ENCODE measurements around the gene AHCY. TPM values are rescaled to one million over a fixed set of nuclear protein-coding genes. Genes with fewer than 3 reads are reported as not detected.
"Not testable (repeated sequence)": the region's sequence is repeated elsewhere in the genome, so short reads cannot be mapped to it uniquely, and the experiment has no call there.

The AHCY gene
- polyA plus RNA-seq, 1 experiment = 247 TPM

DNA sequence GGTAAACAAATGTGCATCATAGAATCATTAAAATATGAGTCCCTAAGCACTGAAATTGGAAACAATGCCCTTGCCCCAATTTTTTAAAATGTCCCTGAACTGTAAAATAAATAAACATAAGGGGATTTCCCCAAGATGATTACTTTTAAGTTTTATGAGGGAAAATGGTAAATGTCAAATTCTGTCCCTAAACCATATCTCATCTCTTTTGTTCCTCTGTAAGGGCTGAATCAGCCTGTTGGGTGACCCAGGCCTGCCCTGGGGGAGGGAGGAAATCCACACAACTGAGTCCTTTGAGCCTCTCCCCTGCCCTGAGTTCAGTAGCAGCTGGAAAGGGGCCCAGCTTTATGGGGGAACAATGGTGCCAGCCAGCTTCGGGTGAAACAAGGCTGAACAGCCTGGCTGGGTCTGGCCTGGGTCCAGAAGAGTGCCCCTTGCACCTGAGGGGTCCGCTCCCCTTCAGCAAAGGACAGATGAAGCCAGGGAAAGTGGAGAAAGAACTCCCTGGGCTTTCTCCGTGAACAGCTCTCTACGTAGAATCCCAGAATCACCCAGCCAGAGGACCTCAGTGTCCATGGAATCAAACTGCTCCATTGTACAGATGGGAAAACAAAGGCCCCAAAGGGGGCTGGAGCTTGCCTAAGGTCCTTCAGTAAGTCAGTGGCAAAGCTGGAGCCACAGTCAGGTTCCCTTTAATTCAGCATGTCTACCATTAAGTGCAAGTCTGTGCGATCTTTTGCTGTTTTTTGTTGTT is 31.7 kb upstream of the AHCY start:
- DNase-seq (ENCODE audit: low read depth) = no peak
- Histone ChIP-seq H3K27me3 (ENCODE audit: control insufficient read depth, insufficient read depth, low read length) (no peaks in the 10 kb centered on the region), H3K36me3 (ENCODE audit: control insufficient read depth, insufficient read depth, low read length) (no peaks in the 10 kb centered on the region), H3K4me3 (ENCODE audit: low read depth, low read length) (no peak overlapping the region)
- TF ChIP-seq CTCF (IDR thresholded peaks at IDR 0.05; ENCODE audit: insufficient read depth, low read depth, low read length) = no peak
- ChIA-PET CTCF (interaction anchor here (0.6 to 1.8 kb wide), 4 partner anchors 11 to 46 kb away, joined by 3 to 12 read pairs (median 3); no protein-coding TSS in a partner anchor), POLR2A (no interaction called here)

DNA sequence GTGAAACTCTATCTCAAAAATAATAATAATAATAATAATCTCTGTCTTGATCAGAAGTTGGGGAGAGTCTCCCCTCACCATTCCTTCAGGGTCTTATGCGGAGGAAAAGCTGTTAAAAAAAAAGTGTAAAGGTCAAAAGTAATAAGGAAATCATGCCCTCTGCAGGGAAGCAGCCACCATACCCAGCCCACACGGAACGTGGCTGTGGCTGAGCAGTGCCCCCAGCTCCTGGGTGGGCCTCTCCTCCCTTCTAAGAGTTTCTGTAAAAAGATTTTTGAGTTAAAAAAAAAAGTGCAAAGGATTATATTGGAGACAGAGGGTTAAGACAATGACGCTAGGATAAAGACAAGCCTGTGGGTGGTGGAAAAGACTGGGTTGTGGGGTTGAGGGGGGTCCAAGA is 30.6 kb upstream of the AHCY start:
- TF ChIP-seq CTCF (IDR thresholded peaks at IDR 0.05; ENCODE audit: insufficient read depth, low read depth, low read length) = no peak
- DNase-seq (ENCODE audit: low read depth) = no peak
- POLR2A ChIA-PET = no interaction called here
- Histone ChIP-seq H3K36me3 (ENCODE audit: control insufficient read depth, insufficient read depth, low read length) (no peaks in the 10 kb centered on the region), H3K27me3 (ENCODE audit: control insufficient read depth, insufficient read depth, low read length) (no peaks in the 10 kb centered on the region), H3K4me3 (ENCODE audit: low read depth, low read length) (no peak overlapping the region)
- CTCF ChIA-PET = interaction anchor here (0.8 to 1.8 kb wide), 3 partner anchors 10 to 21 kb away, joined by 3 to 12 read pairs (median 3); no protein-coding TSS in a partner anchor

DNA sequence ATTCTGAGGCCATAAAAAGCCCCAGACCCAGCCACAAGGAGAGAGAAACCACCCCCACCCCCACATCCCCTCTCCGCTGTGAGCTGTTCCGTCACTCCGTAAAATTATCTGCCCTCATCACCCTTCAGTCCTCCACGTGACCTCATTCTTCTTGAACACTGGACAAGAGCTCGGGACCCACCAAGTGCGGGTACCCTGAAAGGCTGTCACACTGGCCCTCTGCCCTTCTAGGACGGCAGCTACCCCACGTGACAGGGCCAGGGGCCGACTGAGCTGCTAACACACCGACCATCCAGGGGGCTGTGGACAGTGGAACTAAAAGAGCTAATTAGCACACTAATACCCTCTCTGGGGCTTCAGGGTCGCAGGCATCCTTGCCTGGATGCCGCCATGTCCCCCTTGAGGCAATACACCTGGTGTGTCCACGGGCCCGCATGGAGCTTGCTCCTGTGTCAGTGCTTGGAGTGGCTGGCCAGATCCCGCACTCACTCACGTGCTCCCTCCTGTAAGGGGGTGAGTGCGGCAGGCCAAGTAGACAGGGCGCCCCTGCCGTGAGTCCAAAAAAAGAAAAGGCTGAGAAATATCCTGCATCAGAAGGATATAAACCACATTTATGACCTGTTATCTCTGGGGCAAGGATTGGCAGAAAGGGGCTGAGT is 29.2 kb upstream of the AHCY start:
- POLR2A ChIA-PET = no interaction called here
- TF ChIP-seq CTCF (IDR thresholded peaks at IDR 0.05; ENCODE audit: insufficient read depth, low read depth, low read length) = no peak
- no peaks in the 10 kb centered on the region for H3K36me3 ChIP-seq (ENCODE audit: control insufficient read depth, insufficient read depth, low read length)
- H3K27me3 ChIP-seq (ENCODE audit: control insufficient read depth, insufficient read depth, low read length) = no peaks in the 10 kb centered on the region
- no peak for DNase-seq (ENCODE audit: low read depth)
- no peak overlapping the region for H3K4me3 ChIP-seq (ENCODE audit: low read depth, low read length)
- CTCF ChIA-PET = interaction anchor here (1.1 to 2.1 kb wide), 2 partner anchors 14 to 17 kb away, joined by 4 to 5 read pairs; no protein-coding TSS in a partner anchor

- CTCF ChIA-PET = interaction anchor here (1.1 to 2.1 kb wide), 3 partner anchors 13 to 19 kb away, joined by 4 to 5 read pairs (median 5); no protein-coding TSS in a partner anchor
- DNase-seq (ENCODE audit: low read depth) = no peak
- no peaks in the 10 kb centered on the region for H3K36me3 ChIP-seq (ENCODE audit: control insufficient read depth, insufficient read depth, low read length)
- no peak overlapping the region for H3K4me3 ChIP-seq (ENCODE audit: low read depth, low read length)
- no peaks in the 10 kb centered on the region for H3K27me3 ChIP-seq (ENCODE audit: control insufficient read depth, insufficient read depth, low read length)
- no peak for TF ChIP-seq CTCF (IDR thresholded peaks at IDR 0.05; ENCODE audit: insufficient read depth, low read depth, low read length)
- POLR2A ChIA-PET = no interaction called here
Measured at GRCh38 chr20:34331838-34332237, 28.7 kb upstream of the AHCY start.

GRCh38 chr20:34330861-34331544 is 27.8 kb upstream of the AHCY start:
- CTCF ChIA-PET = interaction anchor here (1.9 to 2.1 kb wide), 2 partner anchors 13 to 19 kb away, joined by 5 read pairs; no protein-coding TSS in a partner anchor
- DNase-seq (ENCODE audit: low read depth); POLR2A ChIA-PET: not testable (repeated sequence)

More at GRCh38 chr20:34330861-34331544, 27.8 kb upstream of the AHCY start:
- not testable (repeated sequence) for H3K4me3 ChIP-seq (ENCODE audit: low read depth, low read length); H3K36me3 ChIP-seq (ENCODE audit: control insufficient read depth, insufficient read depth, low read length); H3K27me3 ChIP-seq (ENCODE audit: control insufficient read depth, insufficient read depth, low read length)
